ENCODE results near the gene TMEM139. TPM values are rescaled to one million over a fixed set of nuclear protein-coding genes. Genes with fewer than 3 reads are reported as not detected.

TMEM139 gene
- total RNA-seq, 1 donor from 2014 or later, result 0.20 TPM

DNA sequence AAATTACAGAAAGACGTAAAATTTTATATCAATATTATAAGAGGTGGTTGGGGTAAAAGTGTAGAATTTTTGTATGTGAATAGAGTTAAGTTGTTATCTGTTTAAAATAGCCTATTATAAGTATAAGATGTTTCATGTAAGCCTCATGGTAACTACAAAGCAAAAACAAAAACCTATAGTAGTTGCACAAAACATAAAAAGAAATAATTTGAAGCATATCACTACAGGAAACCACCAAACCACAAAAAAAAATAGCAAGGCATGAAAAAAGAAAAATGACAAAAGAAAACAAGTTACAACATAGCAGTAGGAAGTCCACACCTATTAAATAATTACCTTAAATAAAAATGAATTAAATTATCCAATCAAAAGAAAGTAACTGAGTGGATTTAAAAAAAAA, 33.9 kb upstream of the TMEM139 start:
- Histone ChIP-seq H3K4me3 (ENCODE audit: insufficient read depth, low read depth, low read length) (no peak overlapping the region), H4K20me1 (ENCODE audit: insufficient read depth, low read length) (no peaks in the 10 kb centered on the region), H3K27ac (ENCODE audit: low read depth, low read length) (no peak overlapping the region), H3K79me2 (ENCODE audit: insufficient read depth, low read length) (no peaks in the 10 kb centered on the region), H3K27me3 (ENCODE audit: insufficient read depth, low read length) (peaks cover 5% of the 10 kb centered on the region), H3K9me3 (ENCODE audit: insufficient read depth, low read depth, low read length) (no peaks in the 10 kb centered on the region), H3K36me3 (ENCODE audit: insufficient read depth, low read length) (no peaks in the 10 kb centered on the region), H2AFZ (ENCODE audit: low read depth, low read length) (no peak overlapping the region), H3K9ac (ENCODE audit: low read length) (no peak overlapping the region), H3K4me2 (ENCODE audit: low read length) (no peak overlapping the region), H3K4me1 (ENCODE audit: insufficient read depth, low read length) (no peaks in the 10 kb centered on the region)
- Mint-ChIP-seq H3K9me3 (ENCODE audit: unreplicated experiment) (peaks cover 2% of the 10 kb centered on the region), H3K36me3 (ENCODE audit: low read depth, unreplicated experiment) (no peaks in the 10 kb centered on the region), H3K27ac (ENCODE audit: unreplicated experiment) (no peak overlapping the region), H3K4me3 (ENCODE audit: unreplicated experiment) (no peak overlapping the region), H3K4me1 (ENCODE audit: low read depth, unreplicated experiment) (no peaks in the 10 kb centered on the region), H3K27me3 (ENCODE audit: low read depth, unreplicated experiment) (no peaks in the 10 kb centered on the region)
- no peak for TF ChIP-seq EZH2 (IDR thresholded peaks at IDR 0.05; ENCODE audit: insufficient read depth, low read length)
- TF ChIP-seq, protein P1, sequence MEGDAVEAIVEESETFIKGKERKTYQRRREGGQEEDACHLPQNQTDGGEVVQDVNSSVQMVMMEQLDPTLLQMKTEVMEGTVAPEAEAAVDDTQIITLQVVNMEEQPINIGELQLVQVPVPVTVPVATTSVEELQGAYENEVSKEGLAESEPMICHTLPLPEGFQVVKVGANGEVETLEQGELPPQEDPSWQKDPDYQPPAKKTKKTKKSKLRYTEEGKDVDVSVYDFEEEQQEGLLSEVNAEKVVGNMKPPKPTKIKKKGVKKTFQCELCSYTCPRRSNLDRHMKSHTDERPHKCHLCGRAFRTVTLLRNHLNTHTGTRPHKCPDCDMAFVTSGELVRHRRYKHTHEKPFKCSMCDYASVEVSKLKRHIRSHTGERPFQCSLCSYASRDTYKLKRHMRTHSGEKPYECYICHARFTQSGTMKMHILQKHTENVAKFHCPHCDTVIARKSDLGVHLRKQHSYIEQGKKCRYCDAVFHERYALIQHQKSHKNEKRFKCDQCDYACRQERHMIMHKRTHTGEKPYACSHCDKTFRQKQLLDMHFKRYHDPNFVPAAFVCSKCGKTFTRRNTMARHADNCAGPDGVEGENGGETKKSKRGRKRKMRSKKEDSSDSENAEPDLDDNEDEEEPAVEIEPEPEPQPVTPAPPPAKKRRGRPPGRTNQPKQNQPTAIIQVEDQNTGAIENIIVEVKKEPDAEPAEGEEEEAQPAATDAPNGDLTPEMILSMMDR (IDR thresholded peaks at IDR 0.05; ENCODE audit: insufficient read depth, low read depth, low read length), result no peak
- FAIRE-seq, result no peak
- DNase-seq (ENCODE audit: low read depth), result no peak

DNA sequence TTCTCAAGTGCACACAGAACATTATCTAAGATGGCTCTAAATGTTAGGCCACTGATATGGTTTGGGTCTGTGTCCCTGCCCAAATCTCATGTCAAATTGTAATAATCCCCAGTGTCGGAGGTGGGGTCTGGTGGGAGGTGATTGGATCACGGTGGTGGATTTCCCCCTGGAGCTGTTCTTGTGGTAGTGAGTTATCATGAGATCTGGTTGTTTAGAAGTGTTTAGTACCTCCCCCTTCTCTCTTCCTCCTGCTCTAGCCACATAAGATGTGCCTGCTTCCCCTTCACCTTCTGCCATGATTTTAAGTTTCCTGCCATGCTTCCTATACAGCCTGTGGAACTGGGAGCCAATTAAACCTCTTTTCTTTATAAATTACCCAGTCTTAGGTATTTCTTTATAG, 32.8 kb upstream of the TMEM139 start:
- Histone ChIP-seq H4K20me1 (ENCODE audit: insufficient read depth, low read length) (no peaks in the 10 kb centered on the region), H3K4me2 (ENCODE audit: low read length) (no peak overlapping the region), H2AFZ (ENCODE audit: low read depth, low read length) (no peak overlapping the region), H3K9me3 (ENCODE audit: insufficient read depth, low read depth, low read length) (no peaks in the 10 kb centered on the region), H3K4me1 (ENCODE audit: insufficient read depth, low read length) (no peaks in the 10 kb centered on the region), H3K36me3 (ENCODE audit: insufficient read depth, low read length) (no peaks in the 10 kb centered on the region), H3K4me3 (ENCODE audit: insufficient read depth, low read depth, low read length) (no peak overlapping the region), H3K79me2 (ENCODE audit: insufficient read depth, low read length) (no peaks in the 10 kb centered on the region), H3K27me3 (ENCODE audit: insufficient read depth, low read length) (no peaks in the 10 kb centered on the region), H3K27ac (ENCODE audit: low read depth, low read length) (no peak overlapping the region), H3K9ac (ENCODE audit: low read length) (no peak overlapping the region)
- DNase-seq (ENCODE audit: low read depth) (no peak), FAIRE-seq (no peak)
- TF ChIP-seq, protein P1 (IDR thresholded peaks at IDR 0.05; ENCODE audit: insufficient read depth, low read depth, low read length), result no peak
- no peak for TF ChIP-seq EZH2 (IDR thresholded peaks at IDR 0.05; ENCODE audit: insufficient read depth, low read length)
- H3K9me3 Mint-ChIP-seq (ENCODE audit: unreplicated experiment), result peaks cover 2% of the 10 kb centered on the region
- no peak overlapping the region for H3K27ac Mint-ChIP-seq (ENCODE audit: unreplicated experiment)
- peaks cover 2% of the 10 kb centered on the region for H3K27me3 Mint-ChIP-seq (ENCODE audit: low read depth, unreplicated experiment)
- H3K4me1 Mint-ChIP-seq (ENCODE audit: low read depth, unreplicated experiment), result no peaks in the 10 kb centered on the region
- H3K4me3 Mint-ChIP-seq (ENCODE audit: unreplicated experiment), result no peak overlapping the region
- no peaks in the 10 kb centered on the region for H3K36me3 Mint-ChIP-seq (ENCODE audit: low read depth, unreplicated experiment)

DNA sequence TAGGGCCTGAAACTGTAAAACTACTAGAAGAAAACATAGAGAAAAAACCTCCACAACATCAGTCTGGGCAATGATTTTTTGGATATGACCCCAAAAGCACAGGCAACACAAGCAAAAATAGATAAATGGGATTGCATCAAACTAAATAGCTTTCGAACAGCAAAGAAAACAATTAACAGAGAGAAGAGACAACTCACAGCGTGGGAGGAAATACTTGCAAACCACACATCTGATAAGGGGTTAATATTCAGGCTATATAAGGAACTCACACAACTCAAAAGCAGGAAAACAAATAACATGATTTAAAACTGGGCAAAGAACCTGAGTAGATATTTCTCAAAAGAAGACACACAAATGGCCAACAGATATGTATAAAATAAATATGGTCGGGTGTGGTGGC, 29.2 kb upstream of the TMEM139 start:
- H3K27ac ChIP-seq (ENCODE audit: low read depth, low read length), result no peak overlapping the region
- no peak overlapping the region for H3K4me3 ChIP-seq (ENCODE audit: insufficient read depth, low read depth, low read length)
- FAIRE-seq (no peak), DNase-seq (ENCODE audit: low read depth) (peak; percentile 41)
- Mint-ChIP-seq H3K36me3 (ENCODE audit: low read depth, unreplicated experiment) (no peaks in the 10 kb centered on the region), H3K27me3 (ENCODE audit: low read depth, unreplicated experiment) (peaks cover 2% of the 10 kb centered on the region), H3K4me1 (ENCODE audit: low read depth, unreplicated experiment) (no peaks in the 10 kb centered on the region), H3K9me3 (ENCODE audit: unreplicated experiment) (no peaks in the 10 kb centered on the region), H3K27ac (ENCODE audit: unreplicated experiment) (no peak overlapping the region), H3K4me3 (ENCODE audit: unreplicated experiment) (no peak overlapping the region)
- H4K20me1 ChIP-seq (ENCODE audit: insufficient read depth, low read length), result no peaks in the 10 kb centered on the region
- no peak overlapping the region for H3K9ac ChIP-seq (ENCODE audit: low read length)
- H3K4me2 ChIP-seq (ENCODE audit: low read length), result no peak overlapping the region
- TF ChIP-seq EZH2 (IDR thresholded peaks at IDR 0.05; ENCODE audit: insufficient read depth, low read length), result no peak
- TF ChIP-seq, protein P1 (IDR thresholded peaks at IDR 0.05; ENCODE audit: insufficient read depth, low read depth, low read length), result no peak
- H2AFZ ChIP-seq (ENCODE audit: low read depth, low read length), result no peak overlapping the region
- no peaks in the 10 kb centered on the region for H3K27me3 ChIP-seq (ENCODE audit: insufficient read depth, low read length)
- no peaks in the 10 kb centered on the region for H3K4me1 ChIP-seq (ENCODE audit: insufficient read depth, low read length)
- no peaks in the 10 kb centered on the region for H3K9me3 ChIP-seq (ENCODE audit: insufficient read depth, low read depth, low read length)
- H3K79me2 ChIP-seq (ENCODE audit: insufficient read depth, low read length), result no peaks in the 10 kb centered on the region
- H3K36me3 ChIP-seq (ENCODE audit: insufficient read depth, low read length), result no peaks in the 10 kb centered on the region

Measured in astrocyte (in vitro differentiated cells and primary cell).